CMK (cell line): Measurements from ENCODE around the gene ANTXRL.
"Not testable (repeated sequence)": the region's sequence is repeated elsewhere in the genome, so short reads cannot be mapped to it uniquely, and the experiment has no call there.

Source experiments
- DNase-seq: peaks from one replicate; pipeline ENCODE4 v3.0.0-alpha.2; 2010; ENCODE audit warnings: low read depth

Gene ANTXRL

DNA sequence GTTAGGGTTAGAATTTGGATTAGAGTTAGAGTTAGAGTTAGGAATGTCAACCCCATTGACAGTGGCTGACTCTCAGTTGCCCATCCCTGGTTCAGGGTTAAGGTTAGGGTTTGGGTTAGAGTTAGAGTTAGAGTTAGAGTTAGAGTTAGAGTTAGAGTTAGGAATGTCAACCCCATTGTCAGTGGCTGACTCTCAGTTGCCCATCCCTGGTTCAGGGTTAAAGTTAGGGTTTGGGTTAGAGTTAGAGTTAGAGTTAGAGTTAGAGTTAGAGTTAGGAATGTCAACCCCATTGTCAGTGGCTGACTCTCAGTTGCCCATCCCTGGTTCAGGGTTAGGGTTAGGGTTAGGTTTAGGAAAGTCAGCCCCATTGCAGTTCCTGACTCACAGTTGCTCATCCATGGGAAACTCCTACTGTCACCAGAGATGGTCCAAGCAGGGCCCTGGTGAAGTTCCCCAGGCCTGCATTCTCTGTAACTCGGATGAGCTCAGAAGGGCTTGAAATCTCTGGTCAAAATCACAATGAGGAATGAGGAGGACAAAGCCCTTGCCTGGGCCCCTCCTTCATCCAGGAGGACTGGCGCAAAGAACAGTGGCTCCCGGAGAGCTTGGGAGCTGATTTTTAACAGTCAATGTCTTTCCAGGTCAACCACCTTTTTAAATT is 8.7 kb downstream of the ANTXRL start:
- DNase-seq: not testable (repeated sequence)

DNA sequence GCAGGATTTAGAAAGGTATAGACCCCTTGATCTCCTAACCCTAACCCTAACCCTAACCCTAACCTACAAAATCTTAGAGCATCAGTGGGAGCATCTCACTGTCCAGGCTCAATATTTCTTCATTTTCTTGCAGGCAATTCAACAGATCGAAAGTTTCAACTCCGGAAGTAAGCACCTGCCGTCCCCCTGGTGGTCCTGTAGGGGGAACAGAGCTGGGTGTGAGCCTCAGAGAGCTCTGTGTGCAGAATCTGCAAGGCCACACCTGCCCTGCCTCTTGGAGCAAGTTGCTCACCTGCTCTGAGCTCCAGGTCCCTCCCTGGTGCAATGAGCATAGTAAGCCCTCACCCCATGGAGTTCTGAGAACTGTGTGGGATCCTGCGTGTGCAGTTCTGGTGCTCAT is 9.3 kb downstream of the ANTXRL start:
- DNase-seq: not testable (repeated sequence)

DNA sequence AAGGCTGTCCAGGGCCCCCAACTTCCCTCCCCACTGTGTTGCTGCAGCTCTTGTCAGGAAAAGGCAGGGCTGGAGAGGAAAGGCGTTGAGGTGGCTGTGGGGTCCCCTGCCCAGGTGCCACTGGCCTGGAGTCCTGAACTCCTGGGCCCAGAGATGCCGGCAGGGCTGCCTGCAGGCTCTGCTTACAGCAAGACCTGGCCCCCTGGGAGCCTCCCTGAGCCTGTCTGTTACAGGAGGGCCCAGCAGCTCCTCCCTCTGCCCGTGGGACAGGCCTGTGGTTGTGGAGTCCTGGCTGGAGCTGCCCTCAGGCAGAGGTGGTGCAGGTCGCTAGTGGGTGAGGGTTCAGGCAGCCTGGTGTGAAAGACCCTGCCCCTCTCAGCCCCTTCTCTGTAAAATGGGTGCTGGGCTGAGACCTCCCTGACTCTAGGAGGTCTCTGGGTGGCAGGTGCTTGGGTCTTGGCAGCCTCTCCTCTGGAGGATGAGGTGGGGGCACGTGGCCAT is 9.9 kb downstream of the ANTXRL start:
- no peak for DNase-seq

DNA sequence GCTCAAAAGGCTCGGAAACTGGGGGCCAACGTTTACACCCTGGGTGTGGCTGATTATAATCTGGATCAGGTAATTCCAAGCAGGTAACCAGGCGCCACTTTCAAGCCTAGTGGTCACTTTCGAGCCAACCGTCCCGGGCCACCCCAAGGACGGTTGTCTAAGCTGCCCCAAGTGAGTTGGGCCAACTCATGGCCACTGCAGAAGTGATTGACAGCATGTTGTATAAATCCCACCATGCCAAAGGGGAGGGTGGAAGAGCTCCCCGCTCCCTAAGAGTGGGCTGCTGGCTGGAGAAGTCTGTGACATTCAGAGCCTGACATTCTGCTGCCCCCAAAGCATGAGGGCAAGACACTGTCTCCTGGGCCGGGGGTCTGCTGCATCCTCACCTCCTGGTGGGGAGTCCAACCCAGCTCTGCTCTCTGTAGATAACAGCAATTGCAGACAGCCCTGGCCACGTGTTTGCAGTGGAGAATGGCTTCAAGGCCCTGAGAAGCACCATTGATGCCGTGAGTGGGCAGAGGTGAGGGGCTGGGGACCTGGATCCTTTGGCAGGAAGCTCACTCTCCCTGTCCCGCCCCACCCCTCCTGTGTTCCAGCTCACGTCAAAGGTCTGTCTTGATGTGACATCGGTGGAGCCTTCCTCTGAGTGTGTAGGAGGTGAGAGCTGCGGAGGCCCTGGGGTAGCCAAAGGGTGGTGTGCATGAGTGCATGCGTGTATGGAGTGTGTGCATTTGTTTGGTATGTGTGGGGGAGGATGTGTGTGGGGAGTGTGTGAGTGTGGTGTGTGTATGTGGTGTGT is 10.8 kb downstream of the ANTXRL start:
- DNase-seq: no peak

DNA sequence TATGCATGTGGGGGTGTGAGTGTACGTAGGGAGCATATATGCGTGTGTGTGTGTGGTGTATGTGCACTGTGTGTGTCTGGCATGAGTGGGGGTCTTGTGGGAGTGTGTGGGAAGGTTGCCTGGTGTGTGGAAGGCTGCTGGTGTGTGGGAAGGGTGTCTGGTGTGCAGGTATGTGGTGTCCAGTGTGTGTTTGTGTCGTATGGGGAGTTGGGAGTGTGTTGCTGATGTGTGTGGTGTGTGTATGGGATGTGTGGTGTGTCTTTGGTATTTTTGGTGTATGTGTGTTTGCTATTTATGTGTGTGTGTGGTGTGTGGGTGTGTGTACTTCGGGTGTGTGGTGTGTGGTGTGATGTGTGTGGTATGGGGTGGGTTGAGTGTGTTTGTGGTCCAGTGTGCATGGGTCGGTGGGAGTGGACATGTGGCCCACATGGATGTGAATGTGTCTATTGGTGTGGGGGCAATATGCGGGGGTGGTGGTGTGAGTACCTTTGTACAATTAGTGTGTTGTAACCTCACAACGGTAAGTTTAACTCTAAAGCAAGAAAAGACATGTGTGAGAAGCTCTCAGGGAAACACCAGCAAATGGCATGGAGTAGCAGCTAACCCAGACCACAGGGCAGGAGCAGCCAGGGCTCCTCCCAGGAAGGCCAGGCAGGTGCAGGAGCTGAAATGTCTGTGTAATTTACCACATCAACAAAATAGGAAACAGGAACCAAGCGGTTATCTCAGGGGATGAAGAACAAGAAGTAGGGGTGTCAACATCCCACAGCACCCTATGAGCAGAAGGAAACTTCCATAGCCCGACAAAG is 11.9 kb downstream of the ANTXRL start:
- no peak for DNase-seq

DNA sequence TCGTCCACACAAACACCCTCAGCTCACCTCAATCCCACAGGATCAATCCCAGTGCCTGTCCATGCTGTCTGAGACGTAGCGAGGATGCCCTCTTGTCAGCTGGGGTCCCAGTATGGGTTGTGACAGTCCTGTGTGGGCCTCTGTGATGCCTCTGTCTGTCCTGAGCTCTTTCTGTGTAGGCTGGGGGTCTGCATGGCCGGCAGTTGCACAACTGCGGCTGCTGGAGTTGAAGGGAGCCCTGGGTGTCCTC is 12.4 kb downstream of the ANTXRL start:
- no peak for DNase-seq

DNA sequence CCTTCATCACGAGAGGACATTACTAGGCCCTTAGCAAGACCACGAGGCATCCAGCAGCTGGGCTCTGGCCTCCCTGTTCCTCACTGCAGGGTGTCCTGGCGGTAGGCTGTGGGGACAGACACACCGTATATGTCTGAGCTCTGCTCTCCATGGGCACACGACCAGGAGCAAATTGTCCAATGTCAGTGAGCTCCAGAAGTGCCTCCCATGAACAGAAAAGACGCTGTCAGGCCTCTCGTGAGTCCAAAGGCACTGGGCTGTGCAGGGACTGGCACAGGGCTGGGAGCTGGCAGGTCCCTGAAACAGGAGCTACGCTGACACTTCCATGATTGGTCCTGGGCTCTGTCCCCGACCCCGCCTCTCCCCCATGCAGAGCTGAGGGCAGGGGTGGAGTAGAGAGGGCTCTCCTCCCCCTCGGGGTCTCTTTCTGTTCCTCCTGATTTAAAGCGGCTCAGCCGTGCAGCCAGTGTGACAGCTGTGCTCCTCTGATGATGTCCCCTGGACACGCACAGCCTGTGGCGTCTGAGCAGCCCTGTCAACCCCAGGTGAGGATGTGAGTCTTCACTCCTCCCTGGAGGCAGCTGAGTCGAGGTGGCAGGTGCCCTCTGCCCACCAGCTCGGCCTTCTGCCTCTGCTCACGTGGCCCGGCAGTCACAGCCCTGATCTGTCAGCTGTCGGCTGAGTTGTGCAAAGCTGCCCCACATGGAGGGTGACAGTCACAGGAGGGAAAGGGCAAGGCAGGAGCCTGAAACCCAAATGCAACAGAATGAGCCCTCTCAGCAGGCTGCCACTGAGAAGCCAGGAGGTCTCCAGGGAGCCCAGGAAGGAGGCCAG is 13.0 kb downstream of the ANTXRL start:
- no peak for DNase-seq

DNA sequence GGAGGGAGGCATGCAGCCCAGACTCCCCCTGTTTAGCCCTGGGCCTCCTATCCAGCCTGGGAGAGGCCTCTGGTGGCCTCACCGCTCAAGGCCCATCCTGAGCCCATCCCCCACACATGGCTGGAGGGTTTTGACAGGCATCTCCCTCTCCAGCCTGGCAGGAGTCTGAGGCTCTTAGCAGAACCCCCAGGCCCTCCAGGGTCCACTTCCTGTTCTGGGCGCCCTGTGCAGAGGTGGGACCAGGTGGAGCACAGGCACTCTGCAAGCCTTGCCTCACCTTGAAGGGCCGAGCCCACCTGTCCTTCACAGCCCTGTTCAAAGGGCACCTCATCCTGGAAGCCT is 13.5 kb downstream of the ANTXRL start:
- DNase-seq: not testable (repeated sequence)

DNA sequence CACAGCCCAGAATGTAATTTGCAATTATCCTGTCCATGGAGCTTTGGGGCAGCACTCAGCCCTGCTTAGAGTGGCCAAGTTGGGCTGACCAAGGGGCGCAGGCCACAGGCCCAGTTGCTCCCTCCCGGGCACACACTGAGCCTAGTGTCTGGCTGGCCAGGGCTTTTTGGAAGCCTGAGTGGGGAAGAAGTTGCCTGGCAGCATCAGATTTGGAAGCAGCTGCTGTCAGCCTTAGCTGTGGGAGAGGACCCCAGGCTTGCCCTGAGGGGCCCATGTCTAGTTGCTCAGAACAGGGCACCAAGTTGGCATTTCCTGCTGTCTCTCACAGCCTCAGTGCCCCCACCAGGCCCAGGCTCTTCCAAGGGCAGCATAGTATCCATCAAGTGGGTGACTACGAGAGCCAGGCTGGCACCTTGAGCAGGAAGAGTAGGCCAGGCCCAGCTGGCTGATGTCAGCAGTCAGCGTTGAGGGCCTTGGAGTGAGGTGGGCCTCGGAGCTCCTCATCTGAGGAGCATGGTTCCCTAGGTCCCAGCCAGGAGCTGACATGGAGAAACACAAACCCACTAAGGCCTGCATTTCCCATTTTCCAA is 14.4 kb downstream of the ANTXRL start:
- DNase-seq: no peak

DNA sequence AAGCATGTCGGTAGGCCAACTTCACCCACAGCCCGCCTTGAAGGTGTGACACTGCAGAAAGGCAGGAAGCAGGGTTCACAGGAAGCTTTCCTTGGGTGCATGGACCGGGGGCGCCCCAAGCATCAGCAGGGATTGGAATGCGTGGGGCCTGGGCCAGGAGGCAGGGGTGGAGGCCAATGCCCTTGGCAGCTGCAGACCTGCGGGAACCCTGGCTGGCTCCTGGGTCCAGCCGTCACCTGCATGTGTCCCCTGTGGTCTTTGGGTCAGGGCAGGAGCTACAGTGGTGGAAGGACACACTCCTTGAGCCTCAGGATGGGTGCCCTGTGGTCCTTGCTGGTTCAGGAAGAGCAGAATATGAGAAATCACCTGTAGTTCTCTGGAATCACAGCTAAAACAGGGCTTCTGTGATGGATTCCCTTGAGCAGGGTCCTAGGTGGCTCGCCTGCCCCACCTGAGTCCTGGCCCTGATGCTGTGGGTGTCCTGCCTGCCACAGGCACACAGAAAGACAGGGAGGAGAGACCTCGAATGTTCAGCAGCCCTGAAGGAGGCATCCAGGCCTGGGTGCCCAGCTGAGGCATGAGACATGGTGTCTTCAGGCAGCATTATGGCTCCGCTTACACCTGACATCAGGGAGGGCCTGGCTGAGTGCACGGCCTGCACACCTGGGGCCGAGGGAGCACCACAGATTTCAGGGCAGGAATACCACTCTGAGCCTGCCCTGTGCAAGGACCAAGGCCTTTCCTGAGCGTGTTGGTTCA is 15.1 kb downstream of the ANTXRL start:
- DNase-seq: no peak

DNA sequence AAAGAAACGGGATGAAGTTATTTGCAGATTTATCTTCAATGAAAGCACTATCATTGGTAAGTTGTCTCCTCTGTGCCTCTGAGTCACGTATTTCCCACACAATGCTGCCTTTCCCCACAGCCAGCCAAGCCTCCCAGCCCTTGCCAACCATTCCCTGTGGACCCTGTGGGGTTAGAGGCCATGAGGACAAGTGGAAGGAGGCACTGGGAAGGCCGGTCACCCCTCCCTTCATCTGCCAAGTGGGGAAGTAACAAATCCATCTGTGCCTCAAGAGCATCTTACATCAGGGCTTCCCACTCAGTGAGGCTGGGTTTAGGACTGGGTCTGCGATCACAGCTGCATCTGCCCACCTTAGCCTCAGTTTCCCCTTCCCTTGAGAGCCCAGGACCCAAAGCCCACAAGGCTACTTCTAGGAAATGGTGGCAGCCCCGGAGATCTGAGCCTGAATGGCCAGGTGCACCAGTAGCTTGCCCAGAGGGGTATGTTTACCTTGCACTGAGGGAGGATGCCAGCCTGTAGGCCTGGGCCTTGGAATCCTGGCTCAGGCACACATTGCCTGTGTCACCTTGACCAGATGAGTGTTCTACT is 16.1 kb downstream of the ANTXRL start:
- DNase-seq: not testable (repeated sequence)

DNA sequence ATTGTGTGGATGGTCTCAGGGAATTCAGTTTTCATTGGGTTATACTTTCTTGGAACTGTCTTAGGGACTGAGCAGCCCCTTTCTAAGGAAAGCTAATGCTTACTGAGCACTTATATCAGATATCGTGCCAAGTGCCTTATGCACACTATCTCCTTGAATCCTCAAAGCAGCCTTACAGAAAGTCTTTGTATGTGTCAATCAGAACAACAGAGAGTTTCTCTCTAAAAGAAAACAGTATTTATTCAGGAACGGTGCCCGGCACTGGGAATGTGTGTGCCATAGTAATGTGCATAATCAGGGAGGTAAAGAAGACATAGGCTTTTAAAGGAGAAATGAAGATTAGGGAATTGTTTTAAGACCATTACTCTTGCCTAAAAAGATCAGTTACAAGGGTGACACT is 17.3 kb downstream of the ANTXRL start:
- no peak for DNase-seq

DNA sequence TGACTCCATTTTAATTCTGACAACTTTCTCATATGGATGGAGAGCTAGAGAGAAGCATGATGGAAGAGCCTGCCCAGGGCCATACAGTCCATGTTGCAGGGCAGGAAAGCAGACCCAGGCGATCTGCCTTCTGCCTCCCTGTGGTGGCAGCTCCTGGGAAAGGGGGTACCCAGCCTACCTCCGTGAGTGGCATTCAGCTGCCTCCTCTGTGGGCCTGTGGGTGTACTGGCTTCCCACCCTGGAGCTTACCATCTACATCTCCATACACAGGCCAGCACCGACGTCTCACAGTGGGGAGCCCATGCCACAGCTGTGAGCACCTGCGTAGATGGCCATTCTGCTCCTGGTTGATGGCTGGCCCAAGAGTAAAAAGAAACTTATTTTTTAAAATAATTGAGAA is 17.9 kb downstream of the ANTXRL start:
- DNase-seq: not testable (repeated sequence)

DNA sequence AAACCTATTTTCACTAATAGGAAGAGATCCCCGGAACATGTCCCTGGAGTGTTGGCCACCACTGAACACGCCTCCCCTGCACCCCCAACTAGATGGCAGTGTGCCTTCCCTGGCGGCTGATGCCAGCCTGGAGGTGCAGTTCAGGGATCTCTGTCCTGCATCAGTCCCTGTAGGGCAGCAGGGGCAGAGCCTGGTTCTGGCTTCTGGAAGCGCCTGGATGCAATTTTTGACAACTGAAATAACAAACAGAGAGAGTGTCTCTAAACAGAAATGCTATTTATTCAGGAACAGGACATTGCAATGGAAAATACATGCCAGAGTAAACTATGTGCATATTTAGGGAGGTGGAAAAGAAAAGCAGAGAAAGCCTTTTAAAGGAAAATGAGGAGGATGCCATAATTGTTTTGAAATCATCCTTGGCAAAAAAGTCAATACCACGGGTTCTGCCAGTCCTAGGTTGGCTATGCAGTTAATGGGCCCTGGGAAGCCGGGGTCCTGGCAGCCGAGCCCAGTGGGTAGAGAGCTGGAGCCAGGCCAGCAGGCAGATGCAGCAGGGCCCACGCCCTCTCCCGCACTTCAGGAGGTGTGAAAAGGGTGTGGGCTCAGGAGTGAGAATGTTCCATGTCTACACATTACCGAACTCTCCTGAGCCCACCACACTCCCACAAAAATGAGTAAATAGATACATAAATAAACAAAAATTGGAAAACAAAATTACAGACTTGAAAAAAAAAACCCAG is 18.5 kb downstream of the ANTXRL start:
- DNase-seq: no peak

DNA sequence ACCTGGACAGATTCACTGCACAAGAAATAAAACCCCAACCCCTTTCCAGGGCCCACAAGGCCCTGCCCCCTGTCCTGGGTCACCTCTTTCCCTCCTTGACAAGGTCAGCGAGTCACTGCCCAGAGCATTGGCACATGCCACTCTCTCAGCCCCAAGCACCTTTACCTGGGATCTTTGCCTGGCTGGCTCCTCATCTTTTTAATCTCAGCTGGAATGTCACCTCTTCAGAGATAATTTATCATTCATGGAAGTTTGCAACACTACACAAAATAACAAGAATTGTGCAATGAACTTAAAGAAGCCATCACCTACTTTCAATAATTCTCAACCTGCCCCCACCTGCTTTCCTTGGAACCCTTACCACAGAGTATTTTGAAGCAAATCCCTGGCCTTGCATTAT is 19.2 kb downstream of the ANTXRL start:
- DNase-seq: no peak

DNA sequence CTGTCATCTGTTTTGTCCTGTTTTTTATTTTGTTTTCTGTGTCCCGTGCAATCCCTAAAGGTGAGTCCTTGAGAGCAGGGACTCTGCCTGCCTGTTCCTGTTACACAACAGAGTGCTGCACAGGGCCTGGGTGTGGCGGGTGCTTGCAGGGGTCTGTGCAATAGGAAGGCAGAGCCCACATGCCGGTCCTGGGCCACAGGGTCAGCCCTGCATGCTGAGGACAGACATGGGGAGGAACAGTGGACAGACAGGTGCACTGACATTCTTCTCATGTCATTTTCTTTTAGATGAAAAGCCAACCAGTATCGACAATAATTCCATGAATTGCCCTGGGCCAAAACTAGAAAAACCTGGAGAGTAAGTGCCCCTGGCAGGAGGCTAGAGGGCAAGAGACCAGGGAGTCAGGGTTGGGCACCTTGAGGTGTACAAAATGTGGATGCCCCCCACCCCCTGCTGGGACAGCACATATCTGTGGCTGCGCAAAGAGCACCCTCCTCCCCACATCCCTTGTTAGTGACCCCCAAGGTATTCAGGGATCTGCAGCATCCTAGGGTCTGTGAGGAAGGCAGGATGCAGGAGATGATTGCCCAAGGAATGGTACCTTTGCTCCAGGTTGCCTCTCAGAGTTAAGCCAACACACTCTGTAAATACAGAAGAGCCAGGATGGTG is 19.9 kb downstream of the ANTXRL start:
- DNase-seq: no peak

DNA sequence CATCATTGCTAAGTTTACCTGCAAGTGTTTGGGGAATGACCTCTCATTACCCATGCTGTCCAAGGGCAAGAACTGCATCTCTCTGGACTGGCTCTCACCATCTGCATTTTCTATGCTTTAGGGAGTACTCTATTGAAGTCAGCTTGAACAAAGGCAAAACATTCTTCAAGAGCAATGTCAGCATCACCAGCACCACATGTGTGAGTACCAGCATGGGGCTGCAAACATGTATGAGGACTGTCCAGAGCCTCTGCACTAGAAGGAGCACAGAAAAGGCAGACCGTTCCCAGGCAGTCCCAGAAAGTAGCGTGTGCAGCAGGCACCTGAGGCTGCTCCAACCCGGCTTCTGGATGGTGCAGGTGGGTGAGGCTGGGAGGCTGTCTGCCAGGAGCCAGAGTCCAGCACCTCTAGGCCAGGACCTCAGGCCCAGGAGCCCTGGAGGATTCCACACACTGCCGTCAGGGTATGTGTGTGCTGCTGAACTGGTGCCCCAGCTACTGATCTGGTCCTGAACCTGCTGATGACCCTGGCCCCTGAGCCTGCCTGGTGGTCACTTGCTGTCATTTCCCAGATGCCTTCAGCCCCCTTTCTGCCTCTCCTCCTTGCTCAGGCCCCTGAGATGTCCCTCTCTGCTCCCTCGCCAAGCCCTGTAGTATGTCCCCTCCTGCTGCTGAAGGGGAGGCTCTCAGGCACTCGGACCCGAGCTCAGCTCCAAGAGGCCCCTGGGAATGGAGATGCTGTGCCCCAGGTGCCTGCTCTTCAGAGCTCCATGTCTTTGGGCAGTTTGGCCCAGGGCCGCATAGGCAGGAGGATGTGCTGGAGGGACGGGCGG is 20.7 kb downstream of the ANTXRL start:
- DNase-seq: no peak

DNA sequence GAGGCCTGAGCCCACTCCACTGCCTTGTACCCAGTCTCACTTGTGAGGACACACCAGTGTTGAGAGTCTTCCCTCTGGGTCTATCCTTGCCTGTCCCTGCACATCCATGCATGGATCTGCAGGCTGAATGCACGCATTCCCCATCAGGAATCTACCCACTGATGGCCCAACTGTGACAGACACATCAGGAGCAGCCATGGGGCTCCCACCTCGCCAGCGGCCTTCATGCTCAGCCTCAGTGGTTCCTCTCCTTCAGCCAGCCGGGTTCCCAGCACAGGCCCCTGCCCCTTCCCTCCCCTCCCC is 21.3 kb downstream of the ANTXRL start:
- DNase-seq: no peak
